Neuronal stem cell (in vitro differentiated cells): ENCODE data around the gene PLXDC1.
"Not testable (repeated sequence)": the region's sequence is repeated elsewhere in the genome, so short reads cannot be mapped to it uniquely, and the experiment has no call there.

Experiments used
- DNase-seq: peaks from one replicate; pipeline ENCODE4 v3.0.0-alpha.2; 2013; ENCODE audit warnings: low spot score
- H2AFZ ChIP-seq: one replicate; pipeline ENCODE4 v1.6.1; 2013; ENCODE audit warnings: mild to moderate bottlenecking, low read length, inconsistent platforms
- H2AK5ac ChIP-seq: 2 replicates; pipeline ENCODE4 v1.6.1; 2013; ENCODE audit warnings: low read depth, mild to moderate bottlenecking, inconsistent platforms, low read length, moderate library complexity, mixed read lengths
- H2BK120ac ChIP-seq: 2 replicates; pipeline ENCODE4 v1.6.1; 2013; ENCODE audit warnings: low read depth, mild to moderate bottlenecking, inconsistent platforms, low read length, moderate library complexity, mixed read lengths
- H2BK12ac ChIP-seq: one replicate; pipeline ENCODE4 v1.6.1; 2013; ENCODE audit warnings: low read length, inconsistent platforms
- H2BK15ac ChIP-seq: 2 replicates; pipeline ENCODE4 v1.6.1; 2013; ENCODE audit warnings: mild to moderate bottlenecking, low read length, inconsistent platforms, mixed read lengths
- H2BK5ac ChIP-seq: one replicate; pipeline ENCODE4 v1.6.1; 2013; ENCODE audit warnings: inconsistent platforms, mild to moderate bottlenecking, low read length, moderate library complexity
- H3K14ac ChIP-seq: one replicate; pipeline ENCODE4 v1.6.1; 2013; ENCODE audit warnings: low read length, inconsistent platforms
- H3K18ac ChIP-seq: 2 replicates; pipeline ENCODE4 v1.6.1; 2013; ENCODE audit warnings: low read length, inconsistent platforms
- H3K23ac ChIP-seq: 2 replicates; pipeline ENCODE4 v1.6.1; 2013; ENCODE audit warnings: low read depth, mild to moderate bottlenecking, mixed read lengths, low read length, inconsistent platforms; ENCODE audit not compliant: poor library complexity
- H3K27ac ChIP-seq: replicated peaks from 3 replicates; pipeline ENCODE4 v1.5.1; 2013; ENCODE audit warnings: low read length, inconsistent platforms
- H3K27me3 ChIP-seq, 3 experiments: 2 replicates each; pipeline ENCODE4 v1.6.1; 2013; ENCODE audit warnings: low read length in 3 of 3, mild to moderate bottlenecking in 2 of 3, inconsistent platforms in 1 of 3, low read depth in 1 of 3, mixed read lengths in 1 of 3, moderate library complexity in 1 of 3; ENCODE audit not compliant: control insufficient read depth in 3 of 3, insufficient read depth in 3 of 3
- H3K36me3 ChIP-seq, 2 donors: replicated peaks in 1 of 2; 2 replicates each; pipeline ENCODE4 v1.6.1; 2013; ENCODE audit warnings: low read length in 2 of 2; ENCODE audit not compliant: control insufficient read depth in 2 of 2, insufficient read depth in 2 of 2
- H3K4ac ChIP-seq: 2 replicates; pipeline ENCODE4 v1.6.1; 2013; ENCODE audit warnings: inconsistent platforms, mild to moderate bottlenecking, low read length, moderate library complexity
- H3K4me1 ChIP-seq, 2 donors: 1 replicate in 1 of 2; 2 replicates in 1 of 2; pipeline ENCODE4 v1.6.1; 2013; ENCODE audit warnings: low read length in 2 of 2, low read depth in 1 of 2; ENCODE audit not compliant: control insufficient read depth in 2 of 2, insufficient read depth in 1 of 2
- H3K4me2 ChIP-seq: one replicate; pipeline ENCODE4 v1.6.1; 2013; ENCODE audit warnings: mild to moderate bottlenecking, low read length, inconsistent platforms; ENCODE audit not compliant: insufficient read depth, poor library complexity, severe bottlenecking
- H3K4me3 ChIP-seq, 2 donors: 2 replicates each; pipeline ENCODE4 v1.5.1; 2013; ENCODE audit warnings: low read length in 2 of 2, mild to moderate bottlenecking in 2 of 2, inconsistent platforms in 1 of 2, moderate library complexity in 1 of 2
- H3K79me1 ChIP-seq: one replicate; pipeline ENCODE4 v1.6.1; 2013; ENCODE audit warnings: low read depth, mild to moderate bottlenecking, inconsistent platforms, low read length, moderate library complexity
- H3K9ac ChIP-seq: one replicate; pipeline ENCODE4 v1.6.1; 2013; ENCODE audit warnings: mild to moderate bottlenecking, low read depth, low read length, inconsistent platforms; ENCODE audit not compliant: poor library complexity
- H3K9me3 ChIP-seq, 2 donors: replicated peaks in 1 of 2; 2 replicates each; pipeline versions ENCODE3 to v1.6.1; 2013; ENCODE audit warnings: low read length in 2 of 2, mild to moderate bottlenecking in 2 of 2, inconsistent platforms in 1 of 2, low read depth in 1 of 2, mixed read lengths in 1 of 2, moderate library complexity in 1 of 2; ENCODE audit not compliant: control insufficient read depth in 2 of 2, insufficient read depth in 1 of 2
- H4K8ac ChIP-seq: one replicate; pipeline ENCODE4 v1.6.1; 2013; ENCODE audit warnings: low read depth, mild to moderate bottlenecking, inconsistent platforms, low read length, moderate library complexity
- H4K91ac ChIP-seq: one replicate; pipeline ENCODE4 v1.6.1; 2013; ENCODE audit warnings: low read length, low read depth, mild to moderate bottlenecking, inconsistent platforms; ENCODE audit not compliant: poor library complexity
- WGBS, 2 donors: extraction: QIAGEN DNeasy Blood & Tissue Kit; methylation state at CpG; one replicate each; pipeline ENCODE4 v1.1.7; 2013; ENCODE audit warnings: missing lambda C conversion rate in 2 of 2, mixed read lengths in 1 of 2; ENCODE audit not compliant: insufficient read length in 2 of 2, insufficient replicate concordance in 1 of 2; ENCODE audit errors: extremely low coverage in 2 of 2; 5-methylcytosine and 5-hydroxymethylcytosine counted together

PLXDC1 gene

DNA sequence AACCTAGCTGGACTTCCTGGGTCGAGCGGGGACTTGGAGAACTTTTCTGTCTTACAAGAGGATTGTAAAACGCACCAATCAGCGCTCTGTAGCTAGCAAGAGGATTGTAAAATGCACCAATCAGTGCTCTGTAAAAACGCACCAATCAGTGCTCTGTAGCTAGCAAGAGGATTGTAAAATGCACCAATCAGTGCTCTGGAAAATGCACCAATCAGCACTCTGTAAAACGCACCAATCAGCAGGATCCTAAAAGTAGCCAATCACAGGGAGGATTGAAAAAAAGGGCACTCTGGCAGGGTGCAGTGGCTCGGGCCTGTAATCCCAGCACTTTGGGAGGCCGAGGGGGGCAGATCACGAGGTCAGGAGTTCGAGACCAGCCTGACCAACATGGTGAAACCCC lies 17.1 kb upstream of the PLXDC1 start:
- H3K4me2 ChIP-seq, H2AK5ac ChIP-seq, H3K9me3 ChIP-seq: not testable (repeated sequence)

DNA sequence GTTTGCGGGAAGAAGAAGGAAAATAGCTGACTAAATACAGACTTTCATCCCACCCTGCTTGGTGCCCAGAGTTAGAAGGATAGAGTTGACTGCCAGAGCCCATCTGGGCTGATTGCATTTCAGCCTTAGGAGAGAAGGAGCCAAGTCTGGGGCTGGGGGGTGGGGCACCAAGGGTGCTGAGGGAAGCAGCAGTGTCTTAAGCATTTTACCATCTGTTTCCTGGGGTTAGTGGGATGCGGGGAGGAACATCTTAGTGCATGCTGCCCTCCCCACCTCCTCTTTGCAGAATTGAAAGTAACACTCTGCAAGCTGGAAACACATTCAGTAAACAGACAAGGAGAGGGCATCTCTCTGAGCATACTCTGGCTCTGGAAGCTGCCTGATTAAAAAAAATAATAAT lies 16.0 kb upstream of the PLXDC1 start:
- Histone ChIP-seq H4K91ac (no peak overlapping the region), H2BK12ac (no peak overlapping the region), H3K27me3 (peaks cover 6 to 31% (median 28%) of the 10 kb centered on the region in 3 experiments), H3K9ac (no peak overlapping the region), H3K4me1 (peaks cover 0 to 3% of the 10 kb centered on the region in 2 donors), H2AFZ (no peak overlapping the region), H3K18ac (no peak overlapping the region), H3K23ac (no peak overlapping the region), H3K79me1 (no peaks in the 10 kb centered on the region), H2AK5ac (no peak overlapping the region), H3K4me2 (no peak overlapping the region), H2BK120ac (no peak overlapping the region), H3K4ac (no peak overlapping the region), H3K14ac (no peak overlapping the region), H2BK5ac (no peak overlapping the region), H3K36me3 (no peaks in the 10 kb centered on the region), H2BK15ac (no peak overlapping the region), H4K8ac (no peak overlapping the region), H3K4me3 (no peak overlapping the region), H3K9me3 (peaks cover 0 to 2% of the 10 kb centered on the region in 2 donors), H3K27ac (no peak overlapping the region)
- DNase-seq: no peak
- WGBS, 2 donors: no CpG with 5 or more reads among the region's 2 CpGs

More for the DNA sequence above, 17.1 kb upstream of the PLXDC1 start:
- H3K23ac ChIP-seq, H3K79me1 ChIP-seq, H2BK120ac ChIP-seq, H2BK5ac ChIP-seq, H3K4me3 ChIP-seq, H3K4me1 ChIP-seq, H2BK15ac ChIP-seq, H3K4ac ChIP-seq, H4K91ac ChIP-seq, H3K14ac ChIP-seq, H2BK12ac ChIP-seq, H3K9ac ChIP-seq, H3K27ac ChIP-seq, DNase-seq, H4K8ac ChIP-seq, H3K36me3 ChIP-seq, H2AFZ ChIP-seq, H3K18ac ChIP-seq: not testable (repeated sequence)
- H3K27me3 ChIP-seq: peaks cover 6 to 31% (median 28%) of the 10 kb centered on the region in 3 experiments
- no CpG with 5 or more reads among the region's 10 CpGs for WGBS, 2 donors

DNA sequence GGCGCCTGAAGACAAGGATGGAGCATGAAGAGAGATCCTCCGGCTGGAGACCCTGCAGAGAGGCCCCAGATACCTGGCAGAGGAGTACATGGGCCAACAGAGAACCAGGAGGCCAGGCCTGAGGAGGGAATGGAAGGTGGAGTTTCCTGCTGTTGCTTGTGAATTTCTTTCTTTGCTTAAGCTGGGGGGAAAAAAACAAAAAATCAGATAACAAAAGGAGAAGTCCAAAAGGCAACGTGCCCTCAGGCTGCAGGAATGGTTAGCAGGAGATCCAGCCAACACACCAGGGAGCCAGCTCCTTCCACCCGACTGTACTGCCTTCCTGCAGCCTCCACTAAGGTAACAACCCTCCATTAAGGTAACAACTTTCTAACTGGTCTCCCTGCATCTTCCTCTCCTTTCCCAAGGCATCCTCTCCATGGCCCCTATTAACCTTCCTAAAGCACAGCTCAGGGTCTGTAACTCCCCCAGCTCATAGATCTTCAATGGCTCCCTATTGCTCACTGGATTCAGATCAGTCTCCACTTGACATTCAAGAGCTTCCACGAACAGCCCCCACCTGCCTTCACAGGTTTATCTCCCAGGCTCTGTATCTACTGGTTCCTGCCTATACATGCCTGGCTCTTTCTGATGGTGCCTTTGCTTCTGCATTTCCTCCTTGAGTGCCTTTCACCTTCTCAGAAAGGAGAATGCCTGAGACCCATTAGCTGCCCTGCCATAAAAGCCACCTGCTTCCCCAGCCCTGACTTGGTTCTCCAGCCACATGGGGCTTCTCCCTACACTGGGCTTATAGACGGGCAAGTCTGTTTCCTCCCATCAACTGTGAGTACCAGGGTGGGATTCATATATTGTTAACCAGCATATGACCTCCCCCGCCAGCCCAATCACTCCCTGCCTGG lies 15.2 kb upstream of the PLXDC1 start:
- no peak overlapping the region for H3K14ac ChIP-seq
- no peaks in the 10 kb centered on the region for H3K79me1 ChIP-seq
- no peak overlapping the region for H3K9ac ChIP-seq
- no peak overlapping the region for H4K8ac ChIP-seq
- no peak overlapping the region for H3K27ac ChIP-seq
- no peak overlapping the region for H2BK15ac ChIP-seq
- no peak overlapping the region for H2BK120ac ChIP-seq
- no peak overlapping the region for H3K4me2 ChIP-seq
- no peak overlapping the region for H3K18ac ChIP-seq
- peaks cover 0 to 3% of the 10 kb centered on the region in 2 donors for H3K9me3 ChIP-seq
- H2AK5ac ChIP-seq: no peak overlapping the region
- H2BK5ac ChIP-seq: no peak overlapping the region
- no peak overlapping the region for H3K23ac ChIP-seq
- H3K4me3 ChIP-seq: no peak overlapping the region
- no peak overlapping the region for H3K4ac ChIP-seq
- no peak for DNase-seq
- no peak overlapping the region for H4K91ac ChIP-seq
- H3K4me1 ChIP-seq: no peaks in the 10 kb centered on the region
- H2BK12ac ChIP-seq: no peak overlapping the region
- H3K27me3 ChIP-seq: peaks cover 6 to 31% (median 28%) of the 10 kb centered on the region in 3 experiments
- H3K36me3 ChIP-seq: no peaks in the 10 kb centered on the region
- H2AFZ ChIP-seq: peak overlapping the region; percentile 10
- WGBS, 2 donors: no CpG with 5 or more reads among the region's 7 CpGs

GRCh38 chr17:39165841-39166349 lies 14.5 kb upstream of the PLXDC1 start, which contains the start of gene ARL5C:
Gene ARL5C, minus strand, starts transcription at chr17:39166161. Its CDS starts 401 bp downstream, at chr17:39165760.
- Histone ChIP-seq H3K4me3 (peak within 1 kb of the TSS; percentile 48 to 95), H2BK15ac (peak within 1 kb of the TSS; percentile 75), H2BK5ac (peak within 1 kb of the TSS; percentile 35), H3K27ac (no peak within 1 kb of the TSS), H2BK120ac (no peak within 1 kb of the TSS), H2AFZ (peak within 1 kb of the TSS; percentile 92), H3K4me1 (no peaks in the 10 kb centered on the region), H3K36me3 (no peaks in the 10 kb centered on the region), H3K9me3 (peaks cover 0 to 4% of the 10 kb centered on the region in 2 donors), H3K18ac (peak within 1 kb of the TSS; percentile 99), H2BK12ac (peak within 1 kb of the TSS; percentile 86), H3K9ac (peak within 1 kb of the TSS; percentile 82), H3K4ac (no peak within 1 kb of the TSS), H2AK5ac (no peak within 1 kb of the TSS), H4K8ac (peak within 1 kb of the TSS; percentile 84), H3K79me1 (no peaks in the 10 kb centered on the region), H3K23ac (peak within 1 kb of the TSS; percentile 20), H3K4me2 (peak within 1 kb of the TSS; percentile 92), H3K14ac (no peak within 1 kb of the TSS), H3K27me3 (peaks cover 6 to 31% (median 28%) of the 10 kb centered on the region in 3 experiments), H4K91ac (no peak within 1 kb of the TSS)
- no CpG with 5 or more reads among the region's 17 CpGs for WGBS, 2 donors
- no peak for DNase-seq
